ENCODE data around the gene MGAT5. TPM values are rescaled to one million over a fixed set of nuclear protein-coding genes. Genes with fewer than 3 reads are reported as not detected.

MGAT5 gene
- total and polyA plus RNA-seq, 7 donors: 1.1 to 7.0 (median 2.1) TPM

- Histone ChIP-seq H3K9me3 (no peaks in the 10 kb centered on the region), H3K27ac (no peak overlapping the region), H3K4me3 (no peak overlapping the region), H3K4me1 (no peaks in the 10 kb centered on the region), H3K36me3 (ENCODE audit: insufficient read depth in 1 of 2, low read depth in 1 of 2) (no peaks in the 10 kb centered on the region), H3K27me3 (ENCODE audit: insufficient read depth in 3 of 3, low read length in 2 of 3) (no peaks in the 10 kb centered on the region)
- peak in 3 of 4 donors; percentile 39 to 67 (median 40) for ATAC-seq
- 70 to 76% (median 73%) methylated on average over 3 of the region's 3 CpGs for WGBS, 3 donors
- TF ChIP-seq CTCF (IDR thresholded peaks at IDR 0.05): peak; percentile 21
- intact Hi-C loops (cut with DNase I): no loop called here
- no peak for DNase-seq
Observed at GRCh38 chr2:134375935-134376334, 122.1 kb downstream of the MGAT5 start.

- no peak overlapping the region for H3K27ac ChIP-seq
- intact Hi-C loops (cut with DNase I): no loop called here
- ATAC-seq: no peak
- TF ChIP-seq CTCF (IDR thresholded peaks at IDR 0.05): no peak
- H3K27me3 ChIP-seq (ENCODE audit: insufficient read depth in 3 of 3, low read length in 2 of 3): no peaks in the 10 kb centered on the region
- H3K36me3 ChIP-seq (ENCODE audit: insufficient read depth in 1 of 2, low read depth in 1 of 2): no peaks in the 10 kb centered on the region
- no peaks in the 10 kb centered on the region for H3K9me3 ChIP-seq
- no peak for DNase-seq
- H3K4me1 ChIP-seq: no peaks in the 10 kb centered on the region
- 90 to 91% (median 91%) methylated on average over 7 of the region's 7 CpGs for WGBS, 3 donors
- H3K4me3 ChIP-seq: no peak overlapping the region
Observed at GRCh38 chr2:134377730-134378129, 123.9 kb downstream of the MGAT5 start.

GRCh38 chr2:134379293-134379692, 125.4 kb downstream of the MGAT5 start:
- ATAC-seq: no peak
- TF ChIP-seq CTCF (IDR thresholded peaks at IDR 0.05): no peak
- no peaks in the 10 kb centered on the region for H3K9me3 ChIP-seq
- intact Hi-C loops (cut with DNase I): no loop called here
- DNase-seq: no peak
- H3K27me3 ChIP-seq (ENCODE audit: insufficient read depth in 3 of 3, low read length in 2 of 3): no peaks in the 10 kb centered on the region
- no peak overlapping the region for H3K4me3 ChIP-seq
- no peak overlapping the region for H3K27ac ChIP-seq
- H3K36me3 ChIP-seq (ENCODE audit: insufficient read depth in 1 of 2, low read depth in 1 of 2): no peaks in the 10 kb centered on the region
- no peaks in the 10 kb centered on the region for H3K4me1 ChIP-seq
- WGBS, 3 donors: 73 to 77% (median 76%) methylated on average over 6 of the region's 6 CpGs

- intact Hi-C loops (cut with DNase I): no loop called here
- no peaks in the 10 kb centered on the region for H3K4me1 ChIP-seq
- DNase-seq (no peak), ATAC-seq (no peak)
- H3K36me3 ChIP-seq (ENCODE audit: insufficient read depth in 1 of 2, low read depth in 1 of 2): no peaks in the 10 kb centered on the region
- 74 to 86% (median 76%) methylated on average over 3 of the region's 3 CpGs for WGBS, 3 donors
- H3K9me3 ChIP-seq: no peaks in the 10 kb centered on the region
- H3K27ac ChIP-seq: no peak overlapping the region
- no peak overlapping the region for H3K4me3 ChIP-seq
- H3K27me3 ChIP-seq (ENCODE audit: insufficient read depth in 3 of 3, low read length in 2 of 3): no peaks in the 10 kb centered on the region
- no peak for TF ChIP-seq CTCF (IDR thresholded peaks at IDR 0.05)
Observed at GRCh38 chr2:134379722-134380121, 125.8 kb downstream of the MGAT5 start.

- DNase-seq: no peak
- no peaks in the 10 kb centered on the region for H3K36me3 ChIP-seq (ENCODE audit: insufficient read depth in 1 of 2, low read depth in 1 of 2)
- no peaks in the 10 kb centered on the region for H3K27me3 ChIP-seq (ENCODE audit: insufficient read depth in 3 of 3, low read length in 2 of 3)
- intact Hi-C loops (cut with DNase I): no loop called here
- no peak for ATAC-seq
- no peaks in the 10 kb centered on the region for H3K4me1 ChIP-seq
- TF ChIP-seq CTCF (IDR thresholded peaks at IDR 0.05): no peak
- no peak overlapping the region for H3K27ac ChIP-seq
- WGBS, 3 donors: 83 to 96% (median 88%) methylated on average over 1 of the region's 1 CpG
- H3K9me3 ChIP-seq: no peaks in the 10 kb centered on the region
- no peak overlapping the region for H3K4me3 ChIP-seq
Observed at GRCh38 chr2:134381141-134381540, 127.3 kb downstream of the MGAT5 start.

Measured in psoas muscle (tissue), 8 donors.